ENCODE results near the gene TM6SF1. TPM values are rescaled to one million over a fixed set of nuclear protein-coding genes. Genes with fewer than 3 reads are reported as not detected.

TM6SF1 gene
- total and polyA plus RNA-seq, 4 donors, result 0.65 to 2.1 (median 1.3) TPM

GRCh38 chr15:83119968-83120581 is 12.6 kb downstream of the TM6SF1 start:
- Histone ChIP-seq H3K4me1 (ENCODE audit: control insufficient read depth in 4 of 4, insufficient read depth in 4 of 4, low read length in 3 of 4) (no peaks in the 10 kb centered on the region), H3K9ac (ENCODE audit: low read depth in 1 of 2, low read length in 2 of 2) (no peak overlapping the region), H3K4me3 (ENCODE audit: low read depth in 1 of 3, low read length in 3 of 3) (no peak overlapping the region), H3K27ac (ENCODE audit: low read depth in 1 of 2, low read length in 2 of 2) (no peak overlapping the region), H3K36me3 (ENCODE audit: control insufficient read depth in 4 of 4, insufficient read depth in 3 of 4, low read depth in 1 of 4, low read length in 3 of 4) (no peaks in the 10 kb centered on the region), H3K9me3 (ENCODE audit: control insufficient read depth in 4 of 4, low read length in 3 of 4) (no peaks in the 10 kb centered on the region), H3K27me3 (ENCODE audit: control insufficient read depth in 4 of 4, insufficient read depth in 4 of 4, low read length in 3 of 4) (peaks cover 0 to 5% (median 0%) of the 10 kb centered on the region in 4 donors)
- WGBS, result 87% methylated on average over 9 of the region's 9 CpGs
- no peak for TF ChIP-seq GABPA (IDR thresholded peaks at IDR 0.05 in 1 of 2, conservative IDR thresholded peaks at IDR 0.05 in 1 of 2)
- TF ChIP-seq RAD21 (IDR thresholded peaks at IDR 0.05), result no peak
- TF ChIP-seq RXRA (IDR thresholded peaks at IDR 0.05), result no peak
- no peak for TF ChIP-seq TAF1 (conservative IDR thresholded peaks at IDR 0.05)
- TF ChIP-seq MAX (IDR thresholded peaks at IDR 0.05), result no peak
- TF ChIP-seq REST (IDR thresholded peaks at IDR 0.05), result no peak
- no peak for TF ChIP-seq FOXA1 (IDR thresholded peaks at IDR 0.05)
- no peak for TF ChIP-seq ZBTB33 (IDR thresholded peaks at IDR 0.05)
- no peak for TF ChIP-seq EGR1 (IDR thresholded peaks at IDR 0.05; ENCODE audit: low read depth in 2 of 2)
- TF ChIP-seq ATF3 (IDR thresholded peaks at IDR 0.05), result no peak
- no peak for TF ChIP-seq NR2F2 (IDR thresholded peaks at IDR 0.05)
- no peak for TF ChIP-seq YY1 (IDR thresholded peaks at IDR 0.05)
- no peak for TF ChIP-seq HNF4G (IDR thresholded peaks at IDR 0.05)
- no peak for TF ChIP-seq FOXA2 (IDR thresholded peaks at IDR 0.05)
- TF ChIP-seq HNF4A (conservative IDR thresholded peaks at IDR 0.05), result no peak
- TF ChIP-seq JUND (IDR thresholded peaks at IDR 0.05), result no peak
- TF ChIP-seq SP1 (IDR thresholded peaks at IDR 0.05), result no peak
- no peak for TF ChIP-seq CTCF (IDR thresholded peaks at IDR 0.05; ENCODE audit: low read depth, low read length, missing input control)
- DNase-seq (ENCODE audit: low spot score), result no peak
